Lower lobe of right lung (tissue), 2 donors: ENCODE data around the gene ARHGAP28. TPM values are rescaled to one million over a fixed set of nuclear protein-coding genes. Genes with fewer than 3 reads are reported as not detected.

Experiments used
- ATAC-seq, 2 donors: fragments of 200-7000 bp; cut with Tn5 transposase; one replicate each; pipeline ENCODE4 v1.9.1; 2020 to 2022; ENCODE audit warnings: mild to moderate bottlenecking in 2 of 2, moderate library complexity in 2 of 2
- DNase-seq: peaks from one replicate; pipeline ENCODE4 v3.0.0-alpha.2; 2020
- H3K27ac ChIP-seq: fragments of 200-600 bp; one replicate; pipeline ENCODE4 v1.8.0; 2022
- H3K27me3 ChIP-seq: fragments of 200-600 bp; one replicate; pipeline ENCODE4 v1.8.0; 2022; ENCODE audit warnings: low read depth
- H3K36me3 ChIP-seq: fragments of 200-600 bp; one replicate; pipeline ENCODE4 v1.8.0; 2022; ENCODE audit warnings: mild to moderate bottlenecking
- H3K4me1 ChIP-seq: fragments of 200-600 bp; one replicate; pipeline ENCODE4 v1.8.0; 2022
- H3K4me3 ChIP-seq: fragments of 200-600 bp; one replicate; pipeline ENCODE4 v1.8.0; 2022; ENCODE audit warnings: mild to moderate bottlenecking
- H3K9me3 ChIP-seq: fragments of 200-600 bp; one replicate; pipeline ENCODE4 v1.8.0; 2022
- intact Hi-C: fragments of 100-400 bp; cut with DNase I; formaldehyde crosslinking; loops from one replicate; pipeline ENCODE4 v1.11.0; 2022
- total RNA-seq: library from RNA; stranded (reverse); fragmentation: NEBNext Ultra II Directional; extraction: Animal tissue kit (Norgen Biotek cat#: 25700); gene quantifications from one replicate; pipeline ENCODE4 v1.2.1, GENCODE V29; 2021
- TF ChIP-seq, protein P1 (sequence below): fragments of 200-600 bp; IDR thresholded peaks from one replicate; pipeline ENCODE4 v1.8.0; 2022; ENCODE audit warnings: antibody characterized with exemption, mild to moderate bottlenecking
- donor health status: DM: no; HTN: yes; CAD: no; lungs with severe emphysema.

Gene ARHGAP28
- total RNA-seq, 1 donor from 2014 or later: 13.1 TPM

DNA sequence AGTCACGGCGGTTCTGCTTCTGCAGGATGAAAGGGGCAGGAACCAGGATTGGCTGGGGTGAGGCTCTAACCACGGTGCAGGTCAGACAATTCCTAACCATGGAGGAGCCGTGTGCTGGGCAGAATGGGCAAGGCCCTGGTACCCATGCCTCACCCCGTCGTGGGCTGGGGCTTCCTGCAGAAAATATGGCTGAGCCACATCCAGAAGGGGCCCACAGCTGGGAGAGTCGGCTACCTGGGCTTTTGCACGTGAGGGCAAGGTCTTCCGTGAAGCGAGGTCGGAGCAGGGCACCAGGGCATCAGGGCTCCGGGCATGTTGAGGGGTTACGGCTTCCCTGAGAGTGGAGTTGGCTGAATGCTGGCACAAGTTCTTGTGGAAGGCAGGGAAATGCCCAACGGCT is 147.8 kb downstream of the ARHGAP28 start:
- DNase-seq (no peak), ATAC-seq (no peak)
- Histone ChIP-seq H3K4me3 (no peak overlapping the region), H3K36me3 (no peaks in the 10 kb centered on the region), H3K9me3 (no peaks in the 10 kb centered on the region), H3K27me3 (no peaks in the 10 kb centered on the region), H3K27ac (no peak overlapping the region), H3K4me1 (peaks cover 7% of the 10 kb centered on the region)
- TF ChIP-seq, protein P1, sequence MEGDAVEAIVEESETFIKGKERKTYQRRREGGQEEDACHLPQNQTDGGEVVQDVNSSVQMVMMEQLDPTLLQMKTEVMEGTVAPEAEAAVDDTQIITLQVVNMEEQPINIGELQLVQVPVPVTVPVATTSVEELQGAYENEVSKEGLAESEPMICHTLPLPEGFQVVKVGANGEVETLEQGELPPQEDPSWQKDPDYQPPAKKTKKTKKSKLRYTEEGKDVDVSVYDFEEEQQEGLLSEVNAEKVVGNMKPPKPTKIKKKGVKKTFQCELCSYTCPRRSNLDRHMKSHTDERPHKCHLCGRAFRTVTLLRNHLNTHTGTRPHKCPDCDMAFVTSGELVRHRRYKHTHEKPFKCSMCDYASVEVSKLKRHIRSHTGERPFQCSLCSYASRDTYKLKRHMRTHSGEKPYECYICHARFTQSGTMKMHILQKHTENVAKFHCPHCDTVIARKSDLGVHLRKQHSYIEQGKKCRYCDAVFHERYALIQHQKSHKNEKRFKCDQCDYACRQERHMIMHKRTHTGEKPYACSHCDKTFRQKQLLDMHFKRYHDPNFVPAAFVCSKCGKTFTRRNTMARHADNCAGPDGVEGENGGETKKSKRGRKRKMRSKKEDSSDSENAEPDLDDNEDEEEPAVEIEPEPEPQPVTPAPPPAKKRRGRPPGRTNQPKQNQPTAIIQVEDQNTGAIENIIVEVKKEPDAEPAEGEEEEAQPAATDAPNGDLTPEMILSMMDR: no peak
- intact Hi-C loops: no loop called here

GRCh38 chr18:6878556-6879297 is 149.2 kb downstream of the ARHGAP28 start:
- intact Hi-C loops: no loop called here
- no peaks in the 10 kb centered on the region for H3K27me3 ChIP-seq
- TF ChIP-seq, protein P1: no peak
- H3K36me3 ChIP-seq: no peaks in the 10 kb centered on the region
- ATAC-seq (no peak), DNase-seq (no peak)
- no peak overlapping the region for H3K27ac ChIP-seq
- no peaks in the 10 kb centered on the region for H3K9me3 ChIP-seq
- peaks cover 7% of the 10 kb centered on the region for H3K4me1 ChIP-seq
- no peak overlapping the region for H3K4me3 ChIP-seq

- Histone ChIP-seq H3K9me3 (no peaks in the 10 kb centered on the region), H3K27ac (no peak overlapping the region), H3K4me1 (peaks cover 7% of the 10 kb centered on the region), H3K36me3 (no peaks in the 10 kb centered on the region), H3K27me3 (no peaks in the 10 kb centered on the region), H3K4me3 (no peak overlapping the region)
- ATAC-seq: no peak
- no peak for DNase-seq
- intact Hi-C loops: no loop called here
- TF ChIP-seq, protein P1: no peak
These were observed 150.1 kb downstream of the ARHGAP28 start for GRCh38 chr18:6879508-6880195.

- TF ChIP-seq, protein P1: no peak
- no peak overlapping the region for H3K4me3 ChIP-seq
- H3K27ac ChIP-seq: no peak overlapping the region
- H3K9me3 ChIP-seq: no peaks in the 10 kb centered on the region
- peak; percentile 31 to 35 for ATAC-seq
- intact Hi-C loops: no loop called here
- H3K36me3 ChIP-seq: no peaks in the 10 kb centered on the region
- peaks cover 7% of the 10 kb centered on the region for H3K4me1 ChIP-seq
- no peak for DNase-seq
- no peaks in the 10 kb centered on the region for H3K27me3 ChIP-seq
These were observed 151.7 kb downstream of the ARHGAP28 start for GRCh38 chr18:6881034-6881820.

- TF ChIP-seq, protein P1: no peak
- Histone ChIP-seq H3K4me1 (peaks cover 7% of the 10 kb centered on the region), H3K9me3 (no peaks in the 10 kb centered on the region), H3K27ac (no peak overlapping the region), H3K27me3 (no peaks in the 10 kb centered on the region), H3K36me3 (no peaks in the 10 kb centered on the region), H3K4me3 (no peak overlapping the region)
- ATAC-seq (no peak), DNase-seq (no peak)
- intact Hi-C loops: no loop called here
These were observed 152.9 kb downstream of the ARHGAP28 start for GRCh38 chr18:6882401-6882800.
